OCI-LY3 (cell line): ENCODE results near the gene FRMD1.

ENCODE experiments used
- CTCF ChIP-seq: fragments of 200-600, 300-600 bp; sonication (generic); IDR thresholded peaks from 2 replicates; pipeline ENCODE4 v1.5.1; 2014; ENCODE audit warnings: antibody characterized with exemption, low read length, low read depth
- EZH2phosphoT487 ChIP-seq: fragments of 200-600 bp; shearing (Covaris generic); IDR thresholded peaks from 2 replicates; pipeline ENCODE4 v1.6.1; 2018; ENCODE audit warnings: antibody characterized with exemption, mixed run types, low read depth

GRCh38 chr6:168050225-168050880 is 28.7 kb downstream of the FRMD1 start:
- no peak for TF ChIP-seq CTCF
- no peak for TF ChIP-seq EZH2phosphoT487
